ENCODE data around the gene PDCD2L.

- TF ChIP-seq CTCF (IDR thresholded peaks at IDR 0.05; ENCODE audit: insufficient read depth, low read length, poor library complexity, severe bottlenecking) (no peak), EZH2phosphoT487 (conservative IDR thresholded peaks at IDR 0.05; ENCODE audit: low read length) (no peak)
Observed at GRCh38 chr19:34428549-34429285, 24.5 kb downstream of the PDCD2L start.
